ENCODE data around the gene TRIM23.
"Not testable (repeated sequence)": the region's sequence is repeated elsewhere in the genome, so short reads cannot be mapped to it uniquely, and the experiment has no call there.

The TRIM23 gene

GRCh38 chr5:65620021-65620420, 4.1 kb downstream of the TRIM23 start:
- H3K9me3 Mint-ChIP-seq, result no peaks in the 10 kb centered on the region
- no peak overlapping the region for H3K27ac Mint-ChIP-seq
- peaks cover 6% of the 10 kb centered on the region for H3K36me3 Mint-ChIP-seq
- CTCF ChIA-PET, result no interaction called here
- H3K4me1 Mint-ChIP-seq, result peaks cover 19% of the 10 kb centered on the region
- no peaks in the 10 kb centered on the region for H3K27me3 Mint-ChIP-seq
- H3K4me3 Mint-ChIP-seq, result no peak overlapping the region
- no peak for DNase-seq

DNA sequence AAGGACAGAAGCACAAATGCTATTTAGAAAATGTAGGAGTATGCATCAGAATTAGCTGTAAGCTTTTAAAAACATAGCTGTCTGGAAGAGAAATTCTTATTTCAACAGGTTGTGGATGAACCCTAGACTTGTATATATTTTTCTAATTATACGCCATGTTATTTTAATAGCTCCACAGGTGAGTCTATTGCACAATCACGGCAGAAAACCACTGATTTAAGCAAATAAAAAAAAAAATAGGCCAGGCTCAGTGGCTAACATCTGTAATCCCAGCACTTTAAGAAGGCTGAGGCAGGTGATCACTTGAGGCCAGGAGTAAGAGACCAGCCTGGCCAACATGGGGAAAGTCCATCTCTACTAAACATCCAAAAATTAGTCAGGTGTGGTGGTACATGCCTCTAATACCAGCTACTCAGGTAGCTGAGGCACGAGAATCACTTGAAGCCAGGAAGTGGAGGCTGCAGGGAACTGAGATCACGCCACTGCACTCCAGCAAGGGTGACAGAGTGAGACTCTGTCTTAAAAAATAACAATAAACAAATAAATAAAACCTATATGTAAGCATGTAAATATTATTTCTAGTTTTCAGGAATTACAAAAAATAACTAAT, 11.7 kb downstream of the TRIM23 start:
- H3K27me3 Mint-ChIP-seq, result no peaks in the 10 kb centered on the region
- peaks cover 36% of the 10 kb centered on the region for H3K36me3 Mint-ChIP-seq
- no peak overlapping the region for H3K4me3 Mint-ChIP-seq
- H3K9me3 Mint-ChIP-seq, result no peaks in the 10 kb centered on the region
- DNase-seq, result no peak
- CTCF ChIA-PET, result interaction anchor here (1.1 kb wide), 1 partner anchor 9 kb away, joined by 3 read pairs; no protein-coding TSS in a partner anchor
- H3K4me1 Mint-ChIP-seq, result no peaks in the 10 kb centered on the region
- H3K27ac Mint-ChIP-seq, result no peak overlapping the region

DNA sequence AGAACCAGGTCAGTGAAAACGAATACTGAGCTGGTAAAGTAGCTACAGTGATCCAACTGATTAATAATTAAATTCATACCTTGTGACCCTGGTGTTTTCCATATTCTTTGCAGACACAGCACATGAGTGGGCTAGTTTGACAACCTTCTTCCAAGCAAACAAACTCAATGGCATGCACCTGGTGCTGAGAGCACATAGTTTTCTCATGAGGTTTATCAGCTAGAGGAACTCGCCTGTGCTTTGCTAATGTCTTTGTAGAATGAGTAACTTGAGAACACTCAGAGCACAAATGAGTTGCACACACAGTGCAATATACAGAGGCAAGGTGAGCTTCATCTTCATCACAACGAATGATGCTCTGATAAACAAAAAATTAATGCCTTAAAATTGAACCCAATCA, 12.6 kb downstream of the TRIM23 start:
- no peaks in the 10 kb centered on the region for H3K27me3 Mint-ChIP-seq
- H3K4me1 Mint-ChIP-seq, result no peaks in the 10 kb centered on the region
- CTCF ChIA-PET, result interaction anchor here (1.1 kb wide), 1 partner anchor 8 kb away, joined by 3 read pairs; no protein-coding TSS in a partner anchor
- H3K27ac Mint-ChIP-seq, result no peak overlapping the region
- no peak for DNase-seq
- H3K36me3 Mint-ChIP-seq, result peaks cover 42% of the 10 kb centered on the region
- no peaks in the 10 kb centered on the region for H3K9me3 Mint-ChIP-seq
- no peak overlapping the region for H3K4me3 Mint-ChIP-seq

DNA sequence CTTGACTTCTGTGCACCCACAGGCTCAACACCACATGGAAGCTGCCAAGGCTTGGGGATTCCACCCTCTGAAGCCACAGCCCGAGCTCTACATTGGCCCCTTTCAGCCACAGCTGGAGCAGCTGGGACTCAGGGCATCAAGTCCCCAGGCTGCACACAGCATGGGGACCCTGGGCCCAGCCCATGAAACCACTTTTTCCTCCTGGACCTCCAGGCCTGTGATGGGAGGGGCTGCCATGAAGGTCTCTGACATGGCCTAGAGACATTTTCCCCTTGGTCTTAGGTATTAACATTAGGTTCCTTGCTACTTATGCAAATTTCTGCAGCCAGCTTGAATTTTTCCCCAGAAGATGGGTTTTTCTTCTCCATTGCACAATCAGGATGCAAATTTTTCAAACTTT, 22.4 kb downstream of the TRIM23 start:
- DNase-seq, H3K4me1 Mint-ChIP-seq, H3K27ac Mint-ChIP-seq, CTCF ChIA-PET, H3K4me3 Mint-ChIP-seq, H3K27me3 Mint-ChIP-seq: not testable (repeated sequence)
- peaks cover 11% of the 10 kb centered on the region for H3K9me3 Mint-ChIP-seq
- peaks cover 67% of the 10 kb centered on the region for H3K36me3 Mint-ChIP-seq

DNA sequence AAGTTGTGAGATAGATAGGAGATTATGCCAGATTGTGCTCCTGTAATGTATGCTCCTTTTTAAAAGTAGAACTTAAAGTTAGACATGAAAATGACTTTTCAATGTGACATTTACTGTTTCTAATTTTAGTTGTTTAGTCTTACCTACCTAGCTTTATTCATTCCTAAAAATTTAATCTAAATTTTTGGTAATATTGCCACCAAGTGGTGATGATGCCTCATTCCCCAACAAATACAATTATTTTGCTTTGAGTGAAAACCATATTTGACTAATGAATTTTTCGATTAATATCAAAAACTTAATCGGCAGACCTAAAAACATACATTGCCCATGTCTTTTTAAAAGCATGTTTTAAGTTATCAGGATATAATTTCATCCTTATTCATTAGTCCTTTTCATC, 35.4 kb downstream of the TRIM23 start:
- no peaks in the 10 kb centered on the region for H3K27me3 Mint-ChIP-seq
- H3K4me1 Mint-ChIP-seq, result no peaks in the 10 kb centered on the region
- no peak overlapping the region for H3K27ac Mint-ChIP-seq
- peaks cover 35% of the 10 kb centered on the region for H3K36me3 Mint-ChIP-seq
- CTCF ChIA-PET, result no interaction called here
- H3K4me3 Mint-ChIP-seq, result no peak overlapping the region
- no peak for DNase-seq
- no peaks in the 10 kb centered on the region for H3K9me3 Mint-ChIP-seq

DNA sequence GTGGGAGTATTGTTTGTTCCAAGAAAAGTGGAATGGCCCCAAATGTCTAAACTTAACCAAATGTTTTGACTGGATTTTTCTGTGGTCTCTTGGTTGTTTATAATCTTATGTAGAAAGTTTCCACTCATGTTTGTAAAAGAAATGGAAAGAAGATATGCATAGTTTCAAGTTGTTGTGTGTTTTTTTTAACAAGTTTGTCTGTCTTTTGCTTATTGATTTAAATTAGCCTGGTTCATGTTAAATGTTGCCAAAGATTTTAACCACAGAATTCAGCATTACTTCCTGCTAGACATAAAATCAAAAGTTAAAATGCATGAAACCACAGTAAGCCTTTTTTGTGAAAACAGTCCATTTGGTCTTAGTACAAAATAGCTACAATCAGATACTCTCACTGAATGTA, 47.0 kb downstream of the TRIM23 start:
- no peak overlapping the region for H3K27ac Mint-ChIP-seq
- H3K9me3 Mint-ChIP-seq, result no peaks in the 10 kb centered on the region
- no peaks in the 10 kb centered on the region for H3K27me3 Mint-ChIP-seq
- DNase-seq, result no peak
- H3K4me3 Mint-ChIP-seq, result no peak overlapping the region
- CTCF ChIA-PET, result no interaction called here
- H3K4me1 Mint-ChIP-seq, result peaks cover 25% of the 10 kb centered on the region
- H3K36me3 Mint-ChIP-seq, result peaks cover 53% of the 10 kb centered on the region

- H3K4me3 Mint-ChIP-seq, result no peak overlapping the region
- H3K36me3 Mint-ChIP-seq, result peaks cover 37% of the 10 kb centered on the region
- H3K4me1 Mint-ChIP-seq, result peaks cover 22% of the 10 kb centered on the region
- CTCF ChIA-PET, result interaction anchor here (1.4 kb wide), 1 partner anchor 13 kb away, joined by 4 read pairs; no protein-coding TSS in a partner anchor
- no peaks in the 10 kb centered on the region for H3K9me3 Mint-ChIP-seq
- H3K27me3 Mint-ChIP-seq, result no peaks in the 10 kb centered on the region
- DNase-seq, result no peak
- H3K27ac Mint-ChIP-seq, result no peak overlapping the region
These were observed 53.4 kb downstream of the TRIM23 start for GRCh38 chr5:65570598-65571226.

GRCh38 chr5:65566505-65566904, 57.6 kb downstream of the TRIM23 start:
- H3K36me3 Mint-ChIP-seq, result peaks cover 21% of the 10 kb centered on the region
- H3K4me3 Mint-ChIP-seq, result no peak overlapping the region
- peaks cover 37% of the 10 kb centered on the region for H3K4me1 Mint-ChIP-seq
- H3K9me3 Mint-ChIP-seq, result no peaks in the 10 kb centered on the region
- H3K27ac Mint-ChIP-seq, result no peak overlapping the region
- H3K27me3 Mint-ChIP-seq, result no peaks in the 10 kb centered on the region
- CTCF ChIA-PET, result no interaction called here
- no peak for DNase-seq

DNA sequence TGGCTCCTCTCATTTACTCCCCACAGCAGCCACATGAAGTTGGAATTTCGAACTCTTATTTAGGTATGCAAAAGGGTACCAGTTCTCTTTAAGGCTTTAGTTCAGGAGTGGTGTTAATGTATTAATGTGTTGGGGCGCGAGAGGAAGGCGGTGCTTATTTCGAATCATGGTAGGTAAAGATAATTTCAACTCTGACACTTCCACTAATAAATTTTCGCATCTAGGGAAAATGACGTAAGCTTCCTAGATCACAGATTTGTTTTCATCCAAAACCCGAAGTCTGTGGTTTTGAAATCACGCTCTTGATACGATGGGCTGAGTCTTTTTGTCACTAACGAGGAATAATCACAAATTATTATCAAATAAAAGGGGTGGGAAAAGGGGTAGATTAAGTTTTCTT, 60.4 kb downstream of the TRIM23 start:
- Mint-ChIP-seq H3K36me3 (peaks cover 34% of the 10 kb centered on the region), H3K27me3 (no peaks in the 10 kb centered on the region), H3K4me3 (peak overlapping the region; percentile 93), H3K4me1 (peaks cover 60% of the 10 kb centered on the region), H3K27ac (peak overlapping the region; percentile 99), H3K9me3 (no peaks in the 10 kb centered on the region)
- no peak for DNase-seq
- CTCF ChIA-PET, result interaction anchor here (0.7 to 1.6 kb wide), 3 partner anchors 26 to 364 kb away, joined by 3 to 4 read pairs (median 3); partner anchors contain the start of gene TRIM23

GRCh38 chr5:65562731-65563701, 61.1 kb downstream of the TRIM23 start, which contains the start of the genes CENPK and PPWD1:
TSS of gene CENPK (minus strand) at chr5:65563168. CDS start at chr5:65554907, 8,261 bp downstream.
TSS of gene PPWD1 (plus strand) at chr5:65563296. CDS start at chr5:65563311, 15 bp downstream.
- CTCF ChIA-PET, result interaction anchor here (1.2 to 1.6 kb wide), 2 partner anchors 26 to 61 kb away, joined by 3 read pairs; partner anchors contain the start of gene TRIM23
- Mint-ChIP-seq H3K27me3 (no peaks in the 10 kb centered on the region), H3K4me1 (peaks cover 67% of the 10 kb centered on the region), H3K4me3 (peak within 1 kb of the TSS; percentile 93), H3K27ac (peak within 1 kb of the TSS; percentile 99), H3K36me3 (peaks cover 36% of the 10 kb centered on the region), H3K9me3 (no peaks in the 10 kb centered on the region)
- peak; percentile 98 for DNase-seq

DNA sequence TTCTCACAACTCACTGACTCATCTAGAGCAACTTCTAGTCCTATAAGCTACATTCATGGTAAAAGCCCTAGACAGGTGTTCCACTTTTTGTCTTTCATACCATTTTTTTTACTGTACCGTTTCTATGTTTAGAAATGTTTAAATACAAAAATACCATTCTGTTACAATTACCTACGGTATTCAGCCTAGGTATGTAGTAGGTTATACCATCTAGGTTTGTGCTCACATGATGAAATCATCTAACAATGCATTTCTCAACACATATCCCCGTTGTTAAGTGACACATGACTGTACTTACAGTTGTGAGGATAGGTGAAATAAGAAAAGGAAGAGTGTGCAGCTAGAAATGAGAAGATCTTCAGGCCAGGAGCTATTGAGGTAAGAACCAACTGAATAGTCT, 67.4 kb downstream of the TRIM23 start:
- CTCF ChIA-PET, result no interaction called here
- H3K4me1 Mint-ChIP-seq, result peaks cover 47% of the 10 kb centered on the region
- H3K36me3 Mint-ChIP-seq, result peaks cover 55% of the 10 kb centered on the region
- no peak for DNase-seq
- H3K27ac Mint-ChIP-seq, result no peak overlapping the region
- H3K9me3 Mint-ChIP-seq, result no peaks in the 10 kb centered on the region
- no peaks in the 10 kb centered on the region for H3K27me3 Mint-ChIP-seq
- no peak overlapping the region for H3K4me3 Mint-ChIP-seq

GRCh38 chr5:65556181-65556580, 68.0 kb downstream of the TRIM23 start:
- H3K27me3 Mint-ChIP-seq, result no peaks in the 10 kb centered on the region
- H3K4me3 Mint-ChIP-seq, result no peak overlapping the region
- peaks cover 53% of the 10 kb centered on the region for H3K36me3 Mint-ChIP-seq
- CTCF ChIA-PET, result no interaction called here
- no peak overlapping the region for H3K27ac Mint-ChIP-seq
- no peaks in the 10 kb centered on the region for H3K9me3 Mint-ChIP-seq
- H3K4me1 Mint-ChIP-seq, result peaks cover 43% of the 10 kb centered on the region
- no peak for DNase-seq

DNA sequence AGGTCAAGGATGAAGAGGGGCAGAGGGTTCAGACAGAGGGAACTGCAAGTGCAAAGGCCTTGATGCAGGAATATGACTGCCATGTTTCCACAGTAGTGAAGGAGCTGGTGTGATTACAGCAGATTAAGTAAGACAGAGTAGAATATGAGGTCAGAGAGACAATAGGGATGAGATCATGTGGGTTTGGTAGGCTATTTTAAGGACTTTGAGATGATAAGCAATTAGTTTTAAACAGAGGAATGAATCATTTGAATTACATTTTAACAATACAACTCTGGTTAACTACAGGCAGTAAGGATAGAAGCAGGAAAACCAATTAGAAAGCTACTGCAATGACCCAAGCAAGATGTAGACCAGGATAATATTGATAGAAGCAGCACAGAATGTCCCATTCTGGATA, 68.8 kb downstream of the TRIM23 start:
- H3K36me3 Mint-ChIP-seq, result peaks cover 57% of the 10 kb centered on the region
- no peak for DNase-seq
- CTCF ChIA-PET, result no interaction called here
- H3K4me3 Mint-ChIP-seq, result no peak overlapping the region
- H3K4me1 Mint-ChIP-seq, result peaks cover 36% of the 10 kb centered on the region
- H3K27ac Mint-ChIP-seq, result no peak overlapping the region
- no peaks in the 10 kb centered on the region for H3K9me3 Mint-ChIP-seq
- no peaks in the 10 kb centered on the region for H3K27me3 Mint-ChIP-seq

- CTCF ChIA-PET, result no interaction called here
- H3K27ac Mint-ChIP-seq, result no peak overlapping the region
These were observed 70.2 kb downstream of the TRIM23 start for GRCh38 chr5:65553941-65554340.

More at GRCh38 chr5:65553941-65554340, 70.2 kb downstream of the TRIM23 start:
- Mint-ChIP-seq H3K27me3 (no peaks in the 10 kb centered on the region), H3K4me1 (peaks cover 25% of the 10 kb centered on the region), H3K4me3 (no peak overlapping the region), H3K36me3 (peaks cover 59% of the 10 kb centered on the region), H3K9me3 (no peaks in the 10 kb centered on the region)
- DNase-seq, result no peak

All from activated naive CD4-positive, alpha-beta T cell treated with anti-CD3 and anti-CD28 coated beads, Interleukin-2, amount 10 ng/mL, durations not matched to agents 7 days and 5 days (primary cell).